Heart left ventricle (tissue), 13 donors: ENCODE data around the gene ANKEF1.

Source experiments
- POLR2A ChIP-seq, 2 donors: fragments of 450-650 bp; IDR thresholded peaks; one replicate each; pipeline ENCODE4 v1.6.1; 2017; ENCODE audit warnings: antibody characterized with exemption in 2 of 2, mild to moderate bottlenecking in 2 of 2, moderate library complexity in 2 of 2
- TF ChIP-seq, protein P1 (sequence below), 12 donors: fragments of 200-600 bp; sonication (generic) in 4 of 12; IDR thresholded peaks; one replicate each; pipeline versions ENCODE4 v1.5.0 to v1.8.0; 2018 to 2022; ENCODE audit warnings: antibody characterized with exemption in 12 of 12, mild to moderate bottlenecking in 5 of 12
- donor health status: ischemic (EF 13 %, LVEDD 7.1; RV severe dilation, severe dysfunction).
- donor health status: DM: no; HTN: yes; CAD: no.
- donor health status: DM: no; HTN: no; CAD: no.
- donor health status: ischemic (EF 25% LVEDD 6.9; RV normal size, moderate dysfunction).
- donor health status: ischemic (EF 25% LVEDD 5.7; RV mildly dilated, moderate dysfunction).
- donor health status: ischemic (EF 35%, LVEDD 5.7; RV mildly dilated, moderate dysfunction).
- donor health status: nonischemic (EF 11% LVEDD 7.7; RV severe dilation, severe dysfunction).
- donor health status: DM: yes; HTN: yes; CAD: no.
- donor health status: PGD.
- donor health status: ischemic (EF 29% LVEDD 5.4; RV normal size, mild dysfunction).
- donor health status: nonischemic (EF 23%, LVEDD 6.1; RV moderate dilation, normal function).

DNA sequence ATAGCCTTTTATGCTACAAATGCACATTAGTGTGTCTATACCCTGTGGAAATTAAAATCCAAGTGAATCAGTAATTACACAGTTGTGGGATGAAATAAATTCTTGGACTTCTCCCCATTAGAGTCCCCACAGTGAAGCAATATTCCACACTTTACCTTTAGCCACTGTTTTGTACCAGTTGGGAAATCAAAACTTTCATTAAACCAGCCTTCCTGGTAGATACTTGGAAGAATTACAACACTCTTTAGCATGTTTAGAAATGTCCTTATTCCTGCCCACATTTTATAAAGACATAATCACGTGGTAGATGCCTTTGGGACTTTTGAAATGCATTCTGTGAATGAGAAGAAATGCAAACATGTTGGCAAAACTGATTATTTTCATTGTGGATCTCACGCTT lies 49.0 kb upstream of the ANKEF1 start:
- TF ChIP-seq, protein P1, sequence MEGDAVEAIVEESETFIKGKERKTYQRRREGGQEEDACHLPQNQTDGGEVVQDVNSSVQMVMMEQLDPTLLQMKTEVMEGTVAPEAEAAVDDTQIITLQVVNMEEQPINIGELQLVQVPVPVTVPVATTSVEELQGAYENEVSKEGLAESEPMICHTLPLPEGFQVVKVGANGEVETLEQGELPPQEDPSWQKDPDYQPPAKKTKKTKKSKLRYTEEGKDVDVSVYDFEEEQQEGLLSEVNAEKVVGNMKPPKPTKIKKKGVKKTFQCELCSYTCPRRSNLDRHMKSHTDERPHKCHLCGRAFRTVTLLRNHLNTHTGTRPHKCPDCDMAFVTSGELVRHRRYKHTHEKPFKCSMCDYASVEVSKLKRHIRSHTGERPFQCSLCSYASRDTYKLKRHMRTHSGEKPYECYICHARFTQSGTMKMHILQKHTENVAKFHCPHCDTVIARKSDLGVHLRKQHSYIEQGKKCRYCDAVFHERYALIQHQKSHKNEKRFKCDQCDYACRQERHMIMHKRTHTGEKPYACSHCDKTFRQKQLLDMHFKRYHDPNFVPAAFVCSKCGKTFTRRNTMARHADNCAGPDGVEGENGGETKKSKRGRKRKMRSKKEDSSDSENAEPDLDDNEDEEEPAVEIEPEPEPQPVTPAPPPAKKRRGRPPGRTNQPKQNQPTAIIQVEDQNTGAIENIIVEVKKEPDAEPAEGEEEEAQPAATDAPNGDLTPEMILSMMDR (IDR thresholded peaks at IDR 0.05) = no peak
- no peak for TF ChIP-seq POLR2A (IDR thresholded peaks at IDR 0.05)
